GM21717 (cell line): Measurements from ENCODE around the gene HS2ST1.
A peak's percentile ranks its signal among the peaks of the same experiment; 100 is the strongest.
"Not testable (repeated sequence)": the region's sequence is repeated elsewhere in the genome, so short reads cannot be mapped to it uniquely, and the experiment has no call there.

Experiments
- ATAC-seq: cut with Tn5 transposase; IDR thresholded peaks from one replicate; pipeline ENCODE4 v1.9.1; 2021; ENCODE audit warnings: mild to moderate bottlenecking, moderate library complexity; ENCODE audit not compliant: unreplicated experiment

Gene HS2ST1

GRCh38 chr1:87004857-87005256 lies 90.4 kb downstream of the HS2ST1 start:
- no peak for ATAC-seq

- ATAC-seq = no peak
Measured at GRCh38 chr1:87007323-87007722, 92.9 kb downstream of the HS2ST1 start.

- not testable (repeated sequence) for ATAC-seq
Measured at GRCh38 chr1:87013385-87013784, 99.0 kb downstream of the HS2ST1 start.

- no peak for ATAC-seq
Measured at GRCh38 chr1:87017998-87018672, 103.7 kb downstream of the HS2ST1 start.

- no peak for ATAC-seq
Measured at GRCh38 chr1:87023326-87023725, 108.9 kb downstream of the HS2ST1 start.

- ATAC-seq = no peak
Measured at GRCh38 chr1:87024936-87025540, 110.6 kb downstream of the HS2ST1 start.

- not testable (repeated sequence) for ATAC-seq
Measured at GRCh38 chr1:87027561-87027960, 113.1 kb downstream of the HS2ST1 start.

- ATAC-seq = no peak
Measured at GRCh38 chr1:87028576-87028975, 114.1 kb downstream of the HS2ST1 start.

GRCh38 chr1:87030740-87031690 lies 116.6 kb downstream of the HS2ST1 start:
- ATAC-seq = peak; percentile 97

GRCh38 chr1:87034351-87034750 lies 119.9 kb downstream of the HS2ST1 start:
- no peak for ATAC-seq

GRCh38 chr1:87039096-87039495 lies 124.7 kb downstream of the HS2ST1 start:
- no peak for ATAC-seq

- ATAC-seq = no peak
Measured at GRCh38 chr1:87042111-87042811, 127.8 kb downstream of the HS2ST1 start.

- ATAC-seq = peak; percentile 41
Measured at GRCh38 chr1:87044424-87044823, 130.0 kb downstream of the HS2ST1 start.

GRCh38 chr1:87044840-87045239 lies 130.4 kb downstream of the HS2ST1 start:
- ATAC-seq = peak; percentile 68

GRCh38 chr1:87045761-87046304 lies 131.4 kb downstream of the HS2ST1 start:
- ATAC-seq = peak; percentile 47

GRCh38 chr1:87046951-87047350 lies 132.5 kb downstream of the HS2ST1 start:
- no peak for ATAC-seq

- no peak for ATAC-seq
Measured at GRCh38 chr1:87048237-87048636, 133.8 kb downstream of the HS2ST1 start.

GRCh38 chr1:87051965-87052364 lies 137.5 kb downstream of the HS2ST1 start:
- ATAC-seq = no peak

- ATAC-seq = no peak
Measured at GRCh38 chr1:87052400-87052799, 138.0 kb downstream of the HS2ST1 start.

GRCh38 chr1:87052961-87053360 lies 138.5 kb downstream of the HS2ST1 start:
- ATAC-seq = no peak

GRCh38 chr1:87053446-87053845 lies 139.0 kb downstream of the HS2ST1 start:
- ATAC-seq = no peak
